Effector CD4-positive, alpha-beta T cell (primary cell): Measurements from ENCODE around the gene ZNF593OS.

ENCODE experiments used
- DNase-seq: peaks from one replicate; pipeline ENCODE4 v3.0.0-alpha.2; 2020

The ZNF593OS gene

GRCh38 chr1:26158908-26159742, 12.5 kb downstream of the ZNF593OS start, which contains the start of gene FAM110D:
TSS of gene FAM110D (plus strand) at chr1:26159079. CDS start at chr1:26161292, 2,213 bp downstream.
- no peak for DNase-seq

GRCh38 chr1:26158271-26158907, 13.2 kb downstream of the ZNF593OS start:
- no peak for DNase-seq

- no peak for DNase-seq
Observed at GRCh38 chr1:26156285-26157038, 15.2 kb downstream of the ZNF593OS start.

- DNase-seq: no peak
Observed at GRCh38 chr1:26155370-26156284, 16.0 kb downstream of the ZNF593OS start.

GRCh38 chr1:26154750-26155149, 16.9 kb downstream of the ZNF593OS start:
- DNase-seq: no peak

- no peak for DNase-seq
Observed at GRCh38 chr1:26153966-26154532, 17.6 kb downstream of the ZNF593OS start.

- no peak for DNase-seq
Observed at GRCh38 chr1:26148887-26149286, 22.7 kb downstream of the ZNF593OS start.

- no peak for DNase-seq
Observed at GRCh38 chr1:26145960-26146294, 25.7 kb downstream of the ZNF593OS start.

- DNase-seq: peak; percentile 72
Observed at GRCh38 chr1:26145041-26145959, 26.3 kb downstream of the ZNF593OS start.

GRCh38 chr1:26142159-26142558, 29.5 kb downstream of the ZNF593OS start:
- no peak for DNase-seq

GRCh38 chr1:26138974-26139558, 32.6 kb downstream of the ZNF593OS start:
- DNase-seq: no peak

GRCh38 chr1:26134466-26134865, 37.2 kb downstream of the ZNF593OS start:
- DNase-seq: no peak

GRCh38 chr1:26132834-26133167, 38.8 kb downstream of the ZNF593OS start:
- DNase-seq: no peak

GRCh38 chr1:26132128-26132833, 39.4 kb downstream of the ZNF593OS start:
- DNase-seq: no peak

GRCh38 chr1:26130695-26131094, 40.9 kb downstream of the ZNF593OS start:
- no peak for DNase-seq

GRCh38 chr1:26129778-26130177, 41.9 kb downstream of the ZNF593OS start:
- no peak for DNase-seq

- no peak for DNase-seq
Observed at GRCh38 chr1:26127235-26128163, 44.1 kb downstream of the ZNF593OS start.

- DNase-seq: peak; percentile 49
Observed at GRCh38 chr1:26126321-26127084, 45.1 kb downstream of the ZNF593OS start.
